Tongue (tissue), 2 donors: ENCODE measurements around the gene TOMM70. TPM values are rescaled to one million over a fixed set of nuclear protein-coding genes. Genes with fewer than 3 reads are reported as not detected.

Experiments
- DNase-seq: peaks from one replicate; pipeline ENCODE4 v3.0.0-alpha.2; 2015
- total RNA-seq: library from RNA; depleted of rRNA; stranded (reverse); fragments of >200 nt; gene quantifications from one replicate; pipeline ENCODE4 v1.2.3, GENCODE V29; 2014

TOMM70 gene
- total RNA-seq, 1 donor from 2014 or later: 81.2 TPM

- DNase-seq: no peak
Observed at GRCh38 chr3:100411091-100411982, 10.4 kb upstream of the TOMM70 start.

GRCh38 chr3:100407977-100408532 is 7.2 kb upstream of the TOMM70 start:
- no peak for DNase-seq

GRCh38 chr3:100407164-100407563 is 6.3 kb upstream of the TOMM70 start:
- DNase-seq: no peak

GRCh38 chr3:100404250-100404548 is 3.3 kb upstream of the TOMM70 start:
- no peak for DNase-seq

- DNase-seq: peak; percentile 26
Observed at GRCh38 chr3:100403362-100404249, 2.7 kb upstream of the TOMM70 start.

- peak; percentile 16 for DNase-seq
Observed at GRCh38 chr3:100402891-100403290, 2.0 kb upstream of the TOMM70 start.

GRCh38 chr3:100402256-100402655 is 1.4 kb upstream of the TOMM70 start:
- peak; percentile 76 for DNase-seq

GRCh38 chr3:100401674-100402041 is 769 bp upstream of the TOMM70 start:
- DNase-seq: peak; percentile 72

GRCh38 chr3:100400419-100400779 is 490 bp downstream of the TOMM70 start:
- DNase-seq: peak; percentile 37

- DNase-seq: peak; percentile 16
Observed at GRCh38 chr3:100399341-100400071, 1.4 kb downstream of the TOMM70 start.

- no peak for DNase-seq
Observed at GRCh38 chr3:100396967-100397366, 3.9 kb downstream of the TOMM70 start.

- DNase-seq: no peak
Observed at GRCh38 chr3:100395679-100396431, 5.0 kb downstream of the TOMM70 start.

GRCh38 chr3:100389025-100389424 is 11.9 kb downstream of the TOMM70 start:
- DNase-seq: no peak

- no peak for DNase-seq
Observed at GRCh38 chr3:100386437-100387074, 14.3 kb downstream of the TOMM70 start.

GRCh38 chr3:100384733-100385525 is 16.0 kb downstream of the TOMM70 start:
- no peak for DNase-seq

GRCh38 chr3:100376301-100376700 is 24.6 kb downstream of the TOMM70 start:
- DNase-seq: no peak

GRCh38 chr3:100374521-100374920 is 26.4 kb downstream of the TOMM70 start:
- no peak for DNase-seq

GRCh38 chr3:100370756-100371155 is 30.1 kb downstream of the TOMM70 start:
- no peak for DNase-seq

- DNase-seq: no peak
Observed at GRCh38 chr3:100368441-100368840, 32.4 kb downstream of the TOMM70 start.

- no peak for DNase-seq
Observed at GRCh38 chr3:100366424-100366823, 34.5 kb downstream of the TOMM70 start.
